IPS-20b (cell line): ENCODE data around the gene WDFY4.
"Not testable (repeated sequence)": the region's sequence is repeated elsewhere in the genome, so short reads cannot be mapped to it uniquely, and the experiment has no call there.

Source experiments
- H3K27ac ChIP-seq: one replicate; pipeline ENCODE4 v1.5.1; 2013; ENCODE audit warnings: low read length
- H3K27me3 ChIP-seq: 2 replicates; pipeline ENCODE4 v1.6.1; 2013; ENCODE audit warnings: mild to moderate bottlenecking, low read length, inconsistent platforms; ENCODE audit not compliant: insufficient read depth
- H3K36me3 ChIP-seq: 2 replicates; pipeline ENCODE4 v1.6.1; 2013; ENCODE audit warnings: low read depth, mild to moderate bottlenecking, inconsistent platforms, low read length, moderate library complexity; ENCODE audit not compliant: insufficient read depth
- H3K4me1 ChIP-seq: 2 replicates; pipeline ENCODE4 v1.6.1; 2013; ENCODE audit warnings: mild to moderate bottlenecking, control low read depth, inconsistent platforms, low read length, moderate library complexity; ENCODE audit not compliant: insufficient read depth
- H3K4me3 ChIP-seq: 2 replicates; pipeline ENCODE4 v1.5.1; 2013; ENCODE audit warnings: mild to moderate bottlenecking, low read length, inconsistent platforms
- H3K9ac ChIP-seq: 2 replicates; pipeline ENCODE4 v1.6.1; 2013; ENCODE audit warnings: low read depth, mild to moderate bottlenecking, inconsistent platforms, low read length, moderate library complexity
- H3K9me3 ChIP-seq: 2 replicates; pipeline ENCODE4 v1.6.1; 2013; ENCODE audit warnings: mild to moderate bottlenecking, low read depth, low read length, inconsistent platforms; ENCODE audit not compliant: insufficient read depth

Gene WDFY4

DNA sequence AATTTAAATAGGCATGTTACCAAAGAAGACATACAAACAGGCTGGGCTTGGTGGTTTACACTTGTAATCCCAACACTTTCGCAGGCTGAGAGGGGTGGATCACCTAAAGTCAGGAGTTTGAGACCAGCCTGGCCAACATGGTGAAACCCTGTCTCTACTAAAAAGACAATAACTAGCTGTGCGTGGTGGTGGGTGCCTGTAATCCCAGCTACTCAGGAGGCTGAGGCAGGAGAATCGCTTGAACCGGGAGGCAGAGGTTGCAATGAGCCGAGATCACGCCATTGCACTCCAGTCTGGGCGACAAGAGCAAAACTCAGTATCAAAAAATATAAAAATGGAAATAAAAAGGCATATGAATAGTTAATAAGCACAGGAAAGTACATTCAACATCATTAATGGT is 37.6 kb upstream of the WDFY4 start:
- not testable (repeated sequence) for H3K4me3 ChIP-seq, H3K4me1 ChIP-seq, H3K9ac ChIP-seq, H3K9me3 ChIP-seq, H3K27ac ChIP-seq, H3K36me3 ChIP-seq, H3K27me3 ChIP-seq

- Histone ChIP-seq H3K9me3 (no peaks in the 10 kb centered on the region), H3K9ac (no peak overlapping the region), H3K27ac (no peak overlapping the region), H3K36me3 (no peaks in the 10 kb centered on the region), H3K27me3 (no peaks in the 10 kb centered on the region; the same call in 1 of the 2 replicates), H3K4me3 (no peak overlapping the region), H3K4me1 (no peaks in the 10 kb centered on the region)
These were observed 36.3 kb upstream of the WDFY4 start for GRCh38 chr10:48648172-48648942.

GRCh38 chr10:48649349-48649944 is 35.2 kb upstream of the WDFY4 start:
- Histone ChIP-seq H3K4me1 (no peaks in the 10 kb centered on the region), H3K4me3 (no peak overlapping the region), H3K9me3 (no peaks in the 10 kb centered on the region), H3K36me3 (no peaks in the 10 kb centered on the region), H3K27me3 (peaks cover 6% of the 10 kb centered on the region), H3K27ac (no peak overlapping the region), H3K9ac (no peak overlapping the region)

- Histone ChIP-seq H3K9me3 (no peaks in the 10 kb centered on the region), H3K27ac (no peak overlapping the region), H3K4me3 (no peak overlapping the region), H3K36me3 (no peaks in the 10 kb centered on the region), H3K27me3 (peaks cover 17% of the 10 kb centered on the region), H3K4me1 (no peaks in the 10 kb centered on the region), H3K9ac (no peak overlapping the region)
These were observed 33.4 kb upstream of the WDFY4 start for GRCh38 chr10:48651293-48651692.

GRCh38 chr10:48651839-48652238 is 32.8 kb upstream of the WDFY4 start:
- Histone ChIP-seq H3K4me3 (no peak overlapping the region), H3K9me3 (no peaks in the 10 kb centered on the region), H3K27ac (no peak overlapping the region), H3K27me3 (peaks cover 23% of the 10 kb centered on the region), H3K36me3 (no peaks in the 10 kb centered on the region), H3K9ac (no peak overlapping the region), H3K4me1 (peaks cover 4% of the 10 kb centered on the region; the same call in 1 of the 2 replicates)

- Histone ChIP-seq H3K9ac (no peak overlapping the region), H3K9me3 (no peaks in the 10 kb centered on the region), H3K36me3 (no peaks in the 10 kb centered on the region), H3K4me3 (no peak overlapping the region), H3K4me1 (peaks cover 4% of the 10 kb centered on the region; the same call in 1 of the 2 replicates), H3K27ac (no peak overlapping the region), H3K27me3 (peaks cover 28% of the 10 kb centered on the region)
These were observed 32.3 kb upstream of the WDFY4 start for GRCh38 chr10:48652344-48652743.

DNA sequence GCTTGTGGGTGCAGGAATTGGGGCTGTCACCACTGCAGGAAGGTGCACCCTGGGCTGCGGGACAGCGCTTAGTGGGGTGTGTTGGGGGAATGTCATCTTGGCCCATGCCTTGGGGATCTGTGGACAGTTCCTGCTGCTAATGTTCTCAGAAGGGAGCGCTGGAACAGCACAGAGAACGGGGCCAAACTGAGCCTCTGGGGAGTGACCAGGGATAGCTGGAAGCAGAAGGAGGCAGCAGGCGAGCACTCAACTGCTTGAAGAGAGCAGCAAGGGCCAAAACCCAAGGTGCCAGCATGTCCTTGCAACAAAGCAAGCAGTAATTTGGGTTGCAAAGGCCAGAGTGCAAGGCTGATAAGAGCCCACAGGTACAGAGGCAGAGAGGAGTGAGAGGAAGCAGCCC is 31.3 kb upstream of the WDFY4 start:
- peaks cover 36% of the 10 kb centered on the region for H3K27me3 ChIP-seq
- no peaks in the 10 kb centered on the region for H3K9me3 ChIP-seq
- H3K36me3 ChIP-seq: no peaks in the 10 kb centered on the region
- peaks cover 4% of the 10 kb centered on the region; the same call in 1 of the 2 replicates for H3K4me1 ChIP-seq
- H3K27ac ChIP-seq: no peak overlapping the region
- no peak overlapping the region for H3K9ac ChIP-seq
- no peak overlapping the region for H3K4me3 ChIP-seq

DNA sequence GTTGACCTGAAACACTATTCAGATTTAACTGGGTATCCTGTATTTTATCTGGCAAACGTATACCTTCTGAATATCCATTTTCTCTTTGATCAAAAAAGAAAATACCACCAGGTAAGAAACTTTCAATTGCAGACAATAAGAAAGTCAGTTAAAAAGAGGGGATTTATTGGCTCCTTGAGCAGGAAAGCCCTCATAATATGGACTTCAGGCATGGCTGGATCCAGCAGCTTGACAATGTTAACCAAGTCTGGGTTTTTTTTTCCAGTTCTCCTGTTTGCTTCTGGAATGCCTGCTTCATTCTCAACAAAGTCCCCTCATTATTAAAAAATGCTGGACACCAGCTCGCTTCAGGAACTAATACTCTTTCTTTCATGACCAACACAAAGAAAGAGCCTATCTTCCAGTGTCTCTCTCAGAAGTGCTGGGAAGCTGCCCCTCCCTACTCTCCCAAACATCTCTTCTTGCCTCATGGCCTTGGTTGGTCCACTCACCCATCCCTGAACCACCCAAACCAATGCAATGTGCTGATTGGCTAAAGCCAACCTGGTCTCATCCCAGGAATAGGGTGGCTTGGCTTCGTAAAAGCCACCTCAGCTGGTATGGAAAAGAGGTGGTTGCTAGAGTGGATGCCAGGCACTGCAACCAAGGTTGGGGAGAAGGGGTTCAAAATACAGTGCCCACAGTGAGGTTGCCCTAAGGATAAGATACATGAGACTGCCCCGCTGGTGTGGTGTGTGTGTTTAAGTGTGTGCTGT is 30.6 kb upstream of the WDFY4 start:
- Histone ChIP-seq H3K27ac (no peak overlapping the region), H3K27me3 (peaks cover 40% of the 10 kb centered on the region), H3K9ac (no peak overlapping the region), H3K9me3 (no peaks in the 10 kb centered on the region), H3K36me3 (no peaks in the 10 kb centered on the region), H3K4me1 (peaks cover 4% of the 10 kb centered on the region; the same call in 1 of the 2 replicates), H3K4me3 (no peak overlapping the region)

DNA sequence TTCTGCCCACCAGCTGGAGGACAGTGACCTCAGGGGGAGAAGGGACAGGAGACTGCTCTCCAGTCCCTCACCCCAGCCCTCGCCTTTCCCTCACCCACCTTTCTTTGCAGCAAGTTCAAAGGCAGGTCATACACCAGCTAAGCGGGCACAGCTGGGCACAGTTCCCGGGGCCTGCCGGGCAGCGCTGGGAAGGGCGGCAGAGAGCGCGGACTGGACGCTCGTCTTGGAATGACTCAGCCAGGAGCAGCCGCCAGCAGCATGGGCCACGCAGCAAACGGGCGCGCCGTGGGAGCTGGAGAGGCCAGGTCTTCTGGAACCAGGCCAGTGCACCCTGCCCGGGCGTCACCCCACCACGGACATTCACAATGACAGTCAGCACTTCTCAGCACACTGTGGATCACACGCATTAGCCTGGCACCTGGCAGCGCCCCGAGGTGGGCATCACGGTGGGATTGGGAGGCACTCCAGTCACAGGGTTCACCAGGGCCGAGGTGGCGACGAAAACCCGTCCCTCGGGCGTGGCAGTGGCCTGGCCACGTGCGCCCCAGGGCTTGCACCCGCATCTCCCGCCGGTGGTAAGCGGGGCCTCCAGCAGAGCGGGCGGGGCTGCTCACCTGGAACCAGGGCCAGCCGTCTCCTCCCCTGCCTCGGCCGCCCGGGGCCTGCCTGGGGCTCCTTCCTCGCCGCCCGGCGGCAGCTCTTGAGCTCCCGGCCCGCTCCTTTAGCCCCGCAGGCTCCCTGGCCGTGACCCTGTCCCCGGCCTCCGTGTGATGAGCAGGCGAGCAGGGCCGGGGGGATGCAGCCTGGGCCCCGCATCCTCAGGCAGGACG is 29.0 kb upstream of the WDFY4 start:
- Histone ChIP-seq H3K27ac (no peak overlapping the region), H3K36me3 (no peaks in the 10 kb centered on the region), H3K4me3 (peak overlapping the region; percentile 45; the same call in 1 of the 2 replicates), H3K9ac (no peak overlapping the region), H3K9me3 (no peaks in the 10 kb centered on the region), H3K27me3 (peaks cover 40% of the 10 kb centered on the region), H3K4me1 (peaks cover 4% of the 10 kb centered on the region; the same call in 1 of the 2 replicates)

DNA sequence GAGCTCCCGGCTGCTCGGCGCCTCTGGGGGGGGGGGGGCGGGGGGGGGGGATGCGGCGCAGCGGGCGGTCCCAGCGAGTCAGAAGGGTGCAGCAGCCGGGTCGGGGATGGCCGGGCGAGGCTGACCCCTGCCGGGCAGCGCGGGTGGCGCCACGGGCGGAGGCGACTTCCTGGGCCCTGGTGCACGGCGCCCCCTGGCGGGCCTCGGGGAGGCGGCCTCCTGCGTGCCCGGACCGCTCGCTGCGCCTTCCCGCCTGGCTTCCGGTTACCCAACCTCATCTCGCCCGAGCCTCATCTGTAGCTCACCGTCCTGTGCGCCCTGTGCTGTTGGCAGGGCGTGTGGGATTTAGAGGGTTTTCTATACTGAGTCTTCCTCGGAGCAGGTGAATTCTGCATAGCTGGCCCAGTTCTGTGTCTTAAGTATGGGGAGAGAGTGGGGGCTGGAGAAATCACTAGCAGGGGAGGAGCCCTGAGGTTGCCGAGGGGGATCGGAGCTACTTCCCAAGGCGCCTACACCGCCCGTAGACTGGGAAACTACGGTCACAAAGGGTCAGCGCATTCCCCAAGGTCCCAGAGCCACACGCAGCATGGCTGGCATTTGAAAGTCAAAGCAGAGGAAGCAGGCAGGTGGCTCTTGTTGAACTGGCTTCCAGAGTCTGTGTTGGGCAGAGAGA is 28.3 kb upstream of the WDFY4 start:
- Histone ChIP-seq H3K36me3 (no peaks in the 10 kb centered on the region), H3K27me3 (peaks cover 40% of the 10 kb centered on the region), H3K4me3 (peak overlapping the region; percentile 64), H3K27ac (no peak overlapping the region), H3K9ac (peak overlapping the region; percentile 56; the same call in 1 of the 2 replicates), H3K4me1 (peaks cover 4% of the 10 kb centered on the region; the same call in 1 of the 2 replicates), H3K9me3 (no peaks in the 10 kb centered on the region)

DNA sequence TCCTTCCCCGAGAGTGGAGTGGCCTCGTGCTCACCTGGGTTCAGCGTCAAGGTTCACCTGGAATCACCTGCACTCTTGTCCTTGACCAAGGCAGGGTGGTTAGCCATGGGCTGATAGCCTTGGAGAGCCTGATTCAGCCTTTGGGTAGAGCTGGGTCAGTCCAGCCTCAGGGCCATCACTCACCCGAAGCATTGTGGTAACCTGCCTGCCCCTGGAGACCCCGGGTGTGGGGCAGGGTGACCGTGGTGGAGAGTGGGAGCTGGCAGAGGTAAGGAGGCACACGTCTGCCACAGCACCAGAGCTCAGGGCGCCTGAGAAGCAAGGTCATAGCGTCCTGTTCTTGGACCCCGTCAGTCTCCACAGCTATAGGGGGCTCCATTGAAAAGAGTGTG is 27.8 kb upstream of the WDFY4 start:
- Histone ChIP-seq H3K4me1 (peaks cover 4% of the 10 kb centered on the region; the same call in 1 of the 2 replicates), H3K4me3 (peak overlapping the region; percentile 64), H3K36me3 (no peaks in the 10 kb centered on the region), H3K27ac (no peak overlapping the region), H3K9me3 (no peaks in the 10 kb centered on the region), H3K9ac (peak overlapping the region; percentile 56; the same call in 1 of the 2 replicates), H3K27me3 (peaks cover 40% of the 10 kb centered on the region)
